ENCODE measurements around the gene PACSIN2.
"Not testable (repeated sequence)": the region's sequence is repeated elsewhere in the genome, so short reads cannot be mapped to it uniquely, and the experiment has no call there.

Gene PACSIN2

GRCh38 chr22:42991010-42991651, 23.8 kb downstream of the PACSIN2 start:
- no peak for DNase-seq

GRCh38 chr22:42990131-42990838, 24.7 kb downstream of the PACSIN2 start:
- DNase-seq = no peak

GRCh38 chr22:42986115-42986514, 28.8 kb downstream of the PACSIN2 start:
- no peak for DNase-seq

GRCh38 chr22:42985531-42985905, 29.4 kb downstream of the PACSIN2 start:
- DNase-seq = no peak

DNA sequence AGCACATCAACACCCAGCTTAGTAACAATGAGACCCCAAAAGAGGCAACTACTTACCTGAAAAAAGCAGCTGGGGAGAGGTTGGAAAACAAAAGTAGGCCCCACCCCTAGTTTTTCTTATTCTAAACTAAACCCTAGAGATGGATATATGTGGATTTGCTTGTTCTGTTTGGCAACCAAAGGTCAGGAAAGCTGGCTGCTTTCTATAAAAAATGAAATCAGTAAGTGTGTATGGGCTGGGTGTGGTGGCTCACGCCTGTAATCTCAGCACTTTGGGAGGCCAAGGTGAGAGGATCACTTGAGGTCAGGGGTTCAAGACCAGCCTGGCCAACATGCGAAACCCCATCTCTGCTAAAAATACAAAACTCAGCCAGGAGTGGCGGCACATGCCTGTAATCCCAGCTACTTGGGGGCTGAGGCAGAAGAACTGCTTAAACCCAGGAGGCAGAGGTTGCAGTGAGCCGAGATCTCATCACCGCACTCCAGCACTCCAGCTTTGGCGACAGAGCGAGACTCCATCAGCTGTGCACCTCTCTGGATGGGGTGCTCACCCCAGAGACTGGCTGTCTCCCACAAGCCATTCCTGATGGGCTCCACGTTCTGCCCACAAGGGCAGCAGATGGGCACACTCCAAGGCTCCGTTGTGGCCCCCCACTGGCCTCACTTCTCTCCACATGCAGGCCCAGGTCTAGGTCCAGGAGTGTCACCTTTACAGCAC, 30.0 kb downstream of the PACSIN2 start:
- no peak for DNase-seq

DNA sequence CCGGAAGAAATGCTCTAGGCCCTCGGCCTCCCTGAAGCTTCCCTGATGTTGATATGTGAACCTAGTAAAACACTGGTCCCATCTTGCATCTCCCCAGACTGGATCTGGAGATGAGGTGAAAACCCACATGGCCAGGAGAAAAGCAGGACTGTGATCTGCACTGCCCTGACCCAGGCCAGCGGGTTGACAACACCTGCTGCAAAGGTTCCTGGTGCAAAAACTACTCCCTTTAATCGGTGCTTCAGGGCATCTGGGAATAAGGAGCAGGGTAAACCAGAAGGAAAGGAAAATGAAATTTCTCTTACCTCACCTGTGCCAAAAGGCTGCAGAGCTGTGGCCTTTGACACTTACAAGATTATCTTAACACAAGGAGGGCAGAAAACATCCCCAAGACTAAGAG, 30.6 kb downstream of the PACSIN2 start:
- no peak for DNase-seq

DNA sequence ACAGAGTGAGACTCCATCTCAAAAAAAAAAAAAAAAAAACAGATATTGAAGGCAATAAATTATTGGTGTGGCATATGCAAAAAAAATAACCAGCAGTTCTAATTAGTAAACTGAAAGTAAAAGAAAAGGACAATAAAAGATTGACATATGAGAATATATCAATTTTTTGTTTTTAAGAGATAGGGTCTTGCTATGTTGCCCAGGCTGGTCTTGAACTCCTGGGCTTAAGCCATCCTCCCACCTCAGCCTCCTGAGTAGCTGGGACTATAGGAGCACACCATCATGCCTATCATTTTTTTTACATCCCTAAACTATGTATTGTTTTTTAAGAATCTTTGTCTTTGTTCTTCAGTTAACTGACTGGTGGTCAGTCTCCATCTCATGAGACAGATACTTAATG, 31.5 kb downstream of the PACSIN2 start:
- no peak for DNase-seq

DNA sequence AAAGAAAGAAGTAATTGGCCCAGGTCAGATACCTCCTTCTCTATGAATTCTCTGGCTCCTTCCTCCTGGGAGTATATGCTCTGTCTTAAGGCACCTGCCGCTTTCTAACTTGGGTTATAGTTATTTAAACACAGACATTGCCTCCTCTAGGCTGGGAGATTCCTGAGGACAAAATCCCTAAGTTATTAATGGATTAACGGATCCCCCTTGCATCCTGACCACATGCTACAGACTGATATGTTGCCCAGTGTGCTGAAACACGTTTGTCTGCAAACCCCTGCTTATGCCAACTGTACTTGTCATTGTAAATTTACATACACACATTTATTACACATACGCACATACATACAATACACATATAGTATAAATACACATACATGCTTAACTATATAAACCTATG, 35.3 kb downstream of the PACSIN2 start:
- no peak for DNase-seq

- no peak for DNase-seq
These were observed 36.4 kb downstream of the PACSIN2 start for GRCh38 chr22:42978453-42979103.

DNA sequence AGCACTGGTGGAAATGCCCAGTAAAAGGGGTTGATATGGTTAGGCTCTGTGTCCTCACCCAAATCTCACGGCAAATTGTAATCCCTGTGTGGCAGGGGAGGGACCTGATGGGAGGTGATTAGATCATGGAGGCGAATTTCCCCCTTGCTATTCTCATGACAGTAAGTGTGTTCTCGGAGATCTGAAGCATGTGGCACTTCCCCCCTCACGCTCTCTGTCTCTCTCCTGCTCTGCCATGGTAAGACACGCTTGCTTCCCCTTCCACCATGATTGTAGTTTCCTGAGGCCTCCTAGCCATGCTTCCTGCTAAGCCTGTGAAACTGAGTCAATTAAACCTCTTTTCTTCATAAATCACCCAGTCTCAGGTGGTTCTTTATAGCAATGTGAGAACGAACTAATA, 37.4 kb downstream of the PACSIN2 start:
- no peak for DNase-seq

DNA sequence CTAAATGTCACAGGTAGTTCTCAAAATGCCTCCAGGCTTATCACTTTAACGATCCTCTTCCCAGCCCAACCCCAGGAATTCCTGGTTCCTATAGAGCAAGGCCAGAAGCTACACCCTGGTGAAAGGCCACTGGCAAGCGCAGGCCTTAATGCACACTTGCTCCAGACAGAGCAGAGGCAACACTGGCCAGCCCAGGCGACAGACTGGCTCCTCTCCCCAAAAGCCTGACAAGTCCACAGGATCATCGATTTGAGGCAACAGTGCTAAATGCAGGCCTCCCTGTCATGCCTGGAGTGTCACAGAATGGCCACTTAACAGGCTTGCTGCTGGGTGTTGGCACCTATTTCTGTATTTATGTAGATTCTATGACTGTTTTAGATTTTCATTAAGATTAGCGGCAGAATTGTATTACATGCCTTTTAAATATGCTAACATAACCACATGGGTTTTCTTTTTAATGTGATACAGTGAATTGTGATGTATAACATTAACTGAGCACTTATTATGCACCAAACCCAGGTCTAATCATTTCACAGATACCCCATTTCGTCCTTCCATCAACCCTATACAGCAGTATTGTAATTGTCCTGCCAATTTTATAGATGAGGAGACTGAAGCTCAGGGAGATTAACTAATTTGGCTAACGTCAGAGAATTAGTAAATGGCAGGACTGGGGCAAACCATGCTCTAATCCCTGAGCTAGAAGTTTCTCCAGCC, 38.6 kb downstream of the PACSIN2 start:
- no peak for DNase-seq

DNA sequence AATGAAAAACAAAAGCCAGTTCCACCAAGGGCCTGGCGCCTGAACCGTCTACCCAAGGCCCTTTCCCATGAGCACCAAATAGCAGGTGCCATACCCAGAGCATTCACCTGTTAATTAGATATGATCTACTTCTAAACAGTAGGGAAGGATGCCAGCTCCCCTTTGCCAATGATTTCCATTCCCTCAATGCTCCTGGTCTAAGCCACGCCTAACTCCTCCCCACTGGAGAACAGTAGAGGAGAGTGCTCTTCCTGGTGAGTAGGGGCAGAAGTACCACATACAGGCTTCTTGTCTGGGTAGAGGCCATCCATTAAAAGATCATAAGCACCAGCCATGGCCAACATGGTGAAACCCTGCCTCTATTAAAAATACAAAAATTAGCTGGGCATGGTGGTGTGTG, 40.7 kb downstream of the PACSIN2 start:
- DNase-seq = no peak

DNA sequence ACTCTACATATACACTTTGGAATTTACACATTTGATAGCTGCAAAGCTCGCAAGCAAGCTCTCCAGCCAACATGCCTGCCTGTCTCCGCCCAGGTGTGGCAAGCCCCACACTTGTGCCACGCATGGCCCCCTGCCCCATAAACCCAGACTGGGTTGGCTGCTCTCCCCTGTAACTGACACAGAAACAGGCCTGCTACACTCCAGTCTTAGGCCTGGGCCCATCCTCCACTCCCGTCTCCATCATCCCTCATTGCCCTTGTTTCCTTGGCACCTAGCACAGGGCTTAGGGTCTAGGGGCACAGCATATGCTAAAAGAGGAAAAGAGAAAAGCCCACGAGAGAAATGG, 41.4 kb downstream of the PACSIN2 start:
- DNase-seq = no peak

DNA sequence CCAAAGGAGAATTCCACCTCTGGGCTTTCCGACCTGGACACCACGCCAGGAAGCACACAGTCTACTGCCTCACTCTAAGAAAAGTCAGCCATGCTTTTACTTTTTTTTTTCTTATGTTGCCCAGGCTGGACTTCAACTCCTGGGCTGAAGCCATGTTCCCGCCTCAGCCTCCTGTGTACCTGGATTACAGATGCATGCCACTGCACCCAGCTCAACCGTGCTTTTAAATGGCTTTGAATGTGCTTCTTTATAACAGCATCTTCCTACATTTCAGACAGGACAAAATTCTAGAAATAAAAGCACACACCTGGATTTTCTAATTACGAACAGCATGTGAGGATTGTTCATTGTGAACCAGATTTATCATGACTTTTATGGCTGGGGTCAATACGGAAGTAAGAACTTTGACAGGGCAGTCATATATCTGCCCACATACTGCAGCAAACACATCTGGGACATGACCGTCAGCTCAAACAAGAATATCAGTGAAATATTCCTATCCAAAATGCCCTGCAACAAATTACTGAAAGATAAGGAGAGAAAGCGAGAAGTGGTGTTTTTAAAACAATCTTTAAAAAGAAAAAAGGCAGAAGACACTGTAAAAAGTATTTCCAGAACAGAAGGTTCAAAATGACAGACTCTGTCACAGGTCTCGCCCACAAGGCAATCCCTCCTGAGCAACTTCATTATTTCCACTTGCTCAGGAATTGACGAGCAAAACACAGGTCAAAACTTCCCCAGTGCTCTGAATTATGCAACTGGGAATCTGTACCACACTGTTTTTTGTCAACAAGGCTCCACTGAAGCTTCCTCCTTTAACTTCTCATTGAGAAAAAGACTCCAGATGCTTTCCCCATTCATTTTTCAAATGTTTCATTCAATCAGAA, 42.1 kb downstream of the PACSIN2 start:
- DNase-seq = no peak

GRCh38 chr22:42971473-42971860, 43.5 kb downstream of the PACSIN2 start:
- not testable (repeated sequence) for DNase-seq

DNA sequence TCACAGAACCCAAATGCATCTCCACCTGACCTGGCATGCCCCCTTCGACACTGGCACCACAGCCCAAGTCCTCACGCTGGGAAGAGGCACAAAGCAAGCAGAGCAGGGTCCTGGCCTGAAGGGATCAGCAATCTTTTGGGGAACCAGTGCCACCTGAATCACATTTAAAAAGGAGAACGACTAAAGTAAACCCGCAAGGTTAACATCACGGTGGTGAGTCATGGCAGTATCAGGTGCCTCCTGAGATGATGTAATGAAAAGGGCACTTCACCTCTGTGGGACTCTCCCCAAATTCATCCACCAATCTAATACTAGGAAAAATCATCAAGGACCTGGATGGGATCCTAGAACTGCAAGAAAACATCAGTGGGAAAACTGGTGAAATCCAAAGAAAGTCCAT, 44.9 kb downstream of the PACSIN2 start:
- no peak for DNase-seq

DNA sequence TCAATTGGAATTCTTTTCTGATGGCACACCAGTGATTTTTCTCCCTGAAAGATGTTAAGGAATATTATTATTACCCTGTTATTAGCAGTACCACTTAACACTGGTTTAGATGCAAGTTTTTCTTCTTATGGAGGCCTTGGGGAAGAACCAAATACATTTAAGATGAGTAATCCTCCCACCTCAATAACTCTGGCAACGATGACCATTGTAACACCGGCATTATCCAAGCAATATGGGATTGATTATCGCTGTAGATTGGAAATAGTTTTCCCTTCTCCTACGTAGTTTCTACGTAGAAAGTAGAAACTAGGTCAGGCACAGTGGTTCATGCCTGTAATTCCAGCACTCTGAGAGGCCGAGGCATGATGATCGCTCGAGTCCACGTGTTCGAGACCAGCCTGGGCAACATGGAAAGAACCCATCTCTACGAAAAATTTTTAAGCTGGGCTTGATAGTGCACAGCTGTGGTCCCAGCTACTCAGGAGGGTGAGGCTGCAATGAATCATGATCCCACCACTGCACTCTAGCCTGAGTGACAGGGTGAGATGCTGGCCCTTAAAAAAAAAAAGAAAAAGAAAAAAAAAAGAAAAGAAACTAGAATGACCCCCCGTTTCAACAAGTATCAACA, 45.5 kb downstream of the PACSIN2 start:
- no peak for DNase-seq

GRCh38 chr22:42967933-42968332, 47.0 kb downstream of the PACSIN2 start:
- DNase-seq = no peak

DNA sequence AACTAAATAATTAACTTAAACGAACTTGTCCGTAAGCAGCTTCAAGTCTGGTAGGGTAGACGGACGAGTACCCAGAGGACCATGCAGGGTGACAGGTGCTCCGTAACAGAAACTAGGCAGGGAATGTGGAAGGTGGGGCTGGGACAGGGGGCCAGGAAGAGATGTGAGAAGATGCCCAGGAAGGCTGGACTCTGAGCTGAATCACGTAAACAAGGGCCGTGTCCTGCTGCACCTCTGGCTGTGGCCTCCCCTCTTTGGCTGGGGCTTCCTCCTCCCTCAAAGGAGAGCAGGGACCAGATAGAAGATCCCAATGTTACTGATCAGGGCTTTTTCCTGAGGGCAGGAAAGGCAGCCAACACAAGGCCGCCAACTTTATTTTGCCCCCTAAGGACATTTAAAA, 47.9 kb downstream of the PACSIN2 start:
- DNase-seq = no peak

GRCh38 chr22:42966497-42966896, 48.5 kb downstream of the PACSIN2 start:
- no peak for DNase-seq

DNA sequence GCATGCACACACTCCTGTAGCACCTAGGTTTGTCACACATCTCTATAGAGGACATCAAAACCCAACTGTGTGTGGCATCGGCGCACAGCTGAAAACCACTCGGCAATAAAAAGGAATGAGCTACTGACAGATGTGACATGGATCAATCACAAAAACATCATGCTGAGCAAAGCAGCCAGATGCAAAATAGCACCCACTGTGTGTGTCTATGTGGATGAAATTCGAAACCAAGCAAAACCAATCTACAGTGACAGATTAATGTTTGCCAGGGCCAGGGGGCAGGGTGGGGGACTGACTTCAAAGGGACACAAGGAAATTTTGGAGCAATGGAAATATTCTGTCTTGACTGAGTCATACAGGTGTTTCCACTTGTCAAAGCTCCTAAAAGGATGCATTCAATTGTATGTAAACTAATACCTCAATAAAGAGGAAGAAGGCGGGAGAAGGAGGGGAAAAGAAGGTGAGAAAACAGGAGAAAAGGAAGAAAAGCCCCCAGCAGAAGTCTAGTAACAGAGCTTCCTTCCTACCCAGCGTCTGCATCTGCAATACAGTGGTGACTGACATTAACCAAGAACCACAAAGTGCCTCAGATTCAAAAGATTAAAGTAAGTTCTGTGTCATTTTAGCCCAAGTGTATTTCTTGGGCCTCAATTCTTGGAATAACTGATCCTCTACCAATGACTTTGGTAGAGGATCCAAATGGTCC, 49.8 kb downstream of the PACSIN2 start:
- no peak for DNase-seq

Data from activated CD4-positive, CD25-positive, alpha-beta regulatory T cell treated with anti-CD3 and anti-CD28 coated beads, Interleukin-2, amount 50 U/mL, for 72 hours (primary cell).